ENCODE data around the gene KCNN2. TPM values are rescaled to one million over a fixed set of nuclear protein-coding genes. Genes with fewer than 3 reads are reported as not detected.

Gene KCNN2
- total and polyA plus RNA-seq, 2 of the 4 experiments (the other 2 are of a cell fraction) = 2.2 to 8.8 TPM

DNA sequence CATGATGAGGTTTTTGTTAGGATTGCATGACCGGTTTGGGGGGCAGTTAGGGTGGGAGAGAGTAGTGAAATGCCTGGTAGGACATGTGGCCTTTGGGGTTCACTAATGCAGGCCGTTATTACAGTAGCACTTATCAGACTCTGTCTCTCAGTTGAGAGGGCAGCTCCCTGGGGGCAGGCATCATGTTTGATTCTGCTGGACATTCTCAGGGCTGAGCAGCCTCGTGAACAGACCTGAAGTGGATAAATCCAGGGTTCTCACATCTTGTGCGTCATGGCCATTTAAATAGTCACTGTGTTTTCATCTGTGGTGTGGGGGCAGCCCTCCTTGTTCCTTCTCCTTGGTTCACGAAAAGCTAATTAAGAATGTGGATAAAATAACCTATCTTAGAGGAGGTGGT, 18.9 kb downstream of the KCNN2 start:
- Histone ChIP-seq H3K9me1 (ENCODE audit: insufficient read depth, low read length) (no peaks in the 10 kb centered on the region), H2BK20ac (ENCODE audit: low read depth, low read length) (no peak overlapping the region), H3K23ac (ENCODE audit: low read depth, low read length) (no peak overlapping the region), H3K4me1 (ENCODE audit: control insufficient read depth, insufficient read depth, low read length) (no peaks in the 10 kb centered on the region), H3K4me3 (ENCODE audit: insufficient read depth, low read depth, low read length) (no peak overlapping the region), H4K5ac (ENCODE audit: low read depth, low read length) (no peak overlapping the region), H2BK15ac (ENCODE audit: low read depth, low read length) (no peak overlapping the region), H4K91ac (ENCODE audit: insufficient read depth, low read depth, low read length) (no peak overlapping the region), H3K27ac (ENCODE audit: insufficient read depth, low read length) (no peak overlapping the region), H3K18ac (ENCODE audit: low read depth, low read length) (no peak overlapping the region), H3K14ac (replicated peaks; ENCODE audit: low read depth, low read length) (no peak overlapping the region), H3K79me1 (ENCODE audit: low read depth in 1 of 2, low read length in 2 of 2) (no peaks in the 10 kb centered on the region), H2AK5ac (ENCODE audit: low read depth, low read length) (no peak overlapping the region), H3K9me3 (ENCODE audit: control insufficient read depth, insufficient read depth, low read length) (no peaks in the 10 kb centered on the region), H3K4ac (ENCODE audit: low read depth, low read length) (no peak overlapping the region), H4K8ac (ENCODE audit: low read depth in 2 of 2, low read length in 2 of 2) (no peak overlapping the region), H2AFZ (replicated peaks; ENCODE audit: low read length, poor library complexity) (no peak overlapping the region), H3K4me2 (ENCODE audit: low read depth, low read length) (no peak overlapping the region), H2BK5ac (ENCODE audit: low read depth, low read length, poor library complexity, severe bottlenecking) (no peak overlapping the region), H3K9ac (ENCODE audit: low read depth, low read length) (no peak overlapping the region), H3K36me3 (ENCODE audit: control insufficient read depth, insufficient read depth, low read length) (no peaks in the 10 kb centered on the region), H3K56ac (ENCODE audit: extremely low read depth, insufficient read depth, low read length) (no peak overlapping the region), H2AK9ac (replicated peaks; ENCODE audit: low read depth, low read length, poor library complexity) (no peak overlapping the region), H4K20me1 (ENCODE audit: insufficient read depth, low read length) (no peaks in the 10 kb centered on the region), H2BK120ac (ENCODE audit: low read depth, low read length) (no peak overlapping the region), H3K27me3 (ENCODE audit: control insufficient read depth, insufficient read depth, low read length) (no peaks in the 10 kb centered on the region)
- BruUV-seq (replicated peaks) = no TSS peak
- no peak for ATAC-seq (ENCODE audit: low read depth)
- CTCF ChIA-PET = interaction anchor here (0.8 kb wide), 1 partner anchor 24 kb away, joined by 3 read pairs; no protein-coding TSS in a partner anchor
- no peak for DNase-seq
- TF ChIP-seq SMC3 (IDR thresholded peaks at IDR 0.05; ENCODE audit: low read depth, low read length) (no peak), CEBPB (IDR thresholded peaks at IDR 0.05; ENCODE audit: low read depth, low read length) (no peak), MXI1 (IDR thresholded peaks at IDR 0.05; ENCODE audit: borderline replicate concordance, low read depth, low read length) (no peak)
- TF ChIP-seq, protein P1, sequence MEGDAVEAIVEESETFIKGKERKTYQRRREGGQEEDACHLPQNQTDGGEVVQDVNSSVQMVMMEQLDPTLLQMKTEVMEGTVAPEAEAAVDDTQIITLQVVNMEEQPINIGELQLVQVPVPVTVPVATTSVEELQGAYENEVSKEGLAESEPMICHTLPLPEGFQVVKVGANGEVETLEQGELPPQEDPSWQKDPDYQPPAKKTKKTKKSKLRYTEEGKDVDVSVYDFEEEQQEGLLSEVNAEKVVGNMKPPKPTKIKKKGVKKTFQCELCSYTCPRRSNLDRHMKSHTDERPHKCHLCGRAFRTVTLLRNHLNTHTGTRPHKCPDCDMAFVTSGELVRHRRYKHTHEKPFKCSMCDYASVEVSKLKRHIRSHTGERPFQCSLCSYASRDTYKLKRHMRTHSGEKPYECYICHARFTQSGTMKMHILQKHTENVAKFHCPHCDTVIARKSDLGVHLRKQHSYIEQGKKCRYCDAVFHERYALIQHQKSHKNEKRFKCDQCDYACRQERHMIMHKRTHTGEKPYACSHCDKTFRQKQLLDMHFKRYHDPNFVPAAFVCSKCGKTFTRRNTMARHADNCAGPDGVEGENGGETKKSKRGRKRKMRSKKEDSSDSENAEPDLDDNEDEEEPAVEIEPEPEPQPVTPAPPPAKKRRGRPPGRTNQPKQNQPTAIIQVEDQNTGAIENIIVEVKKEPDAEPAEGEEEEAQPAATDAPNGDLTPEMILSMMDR (conservative IDR thresholded peaks at IDR 0.05; ENCODE audit: low read depth, low read length) = no peak
- dilution Hi-C loops (cut with HindIII; ENCODE audit: low sequenced_read_pairs, unreplicated experiment) = no loop called here
- POLR2A ChIA-PET (ENCODE audit: unreplicated experiment) = interaction anchor here (1.0 kb wide), 1 partner anchor 39 kb away, joined by 3 read pairs; no protein-coding TSS in a partner anchor
- 60% methylated on average over 2 of the region's 5 CpGs; no CpG with 5 or more reads in 1 of the 2 experiments for WGBS, 2 experiments (ENCODE audit: extremely low coverage in 2 of 2, insufficient read length in 1 of 2)
- in situ Hi-C loops (cut with MboI; ENCODE audit: low sequenced_read_pairs) = no loop called here
- intact Hi-C loops (cut with micrococcal nuclease) = no loop called here

All from IMR-90 (cell line).